CD4-positive, alpha-beta T cell treated with Interleukin-17A for 1 hour (primary cell): Measurements from ENCODE around the gene ZACN.

Source experiments
- DNase-seq: peaks from one replicate; pipeline ENCODE4 v3.0.0-alpha.2; 2020

The ZACN gene

DNA sequence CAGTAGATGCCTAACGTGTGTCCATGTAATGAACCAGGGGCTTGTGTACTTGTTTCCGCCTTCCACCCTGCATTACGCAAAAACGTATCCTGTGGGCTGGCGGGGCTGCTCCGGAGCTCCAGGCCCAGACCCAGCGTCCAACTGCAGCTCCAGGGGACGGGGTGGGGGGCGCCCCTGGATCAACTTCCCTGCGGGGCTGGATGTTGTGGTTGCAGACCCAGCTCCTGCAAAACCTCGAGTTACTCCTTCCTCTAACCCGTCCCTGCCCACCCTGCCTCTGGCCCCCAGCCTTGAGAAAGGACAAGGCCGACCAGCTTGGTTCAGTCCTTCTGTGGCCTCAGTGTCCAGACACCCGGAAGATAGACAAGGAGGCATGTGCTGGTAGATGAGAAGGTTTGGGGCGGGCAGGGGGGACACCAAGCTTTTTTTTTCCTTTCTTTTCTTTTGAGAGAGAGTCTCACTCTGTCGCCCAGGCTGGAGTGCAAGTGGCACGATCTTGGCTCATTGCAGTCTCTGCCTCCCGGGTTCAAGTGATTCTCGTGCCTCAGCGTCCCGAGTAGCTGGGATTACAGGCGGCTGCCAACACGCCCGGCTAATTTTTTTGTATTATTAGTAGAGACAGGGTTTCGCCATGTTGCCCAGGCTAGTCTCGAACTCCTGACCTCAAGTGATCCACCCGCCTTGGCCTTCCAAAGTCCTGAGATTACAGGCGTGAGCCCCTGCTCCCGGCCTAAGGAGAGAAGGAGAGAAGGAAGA lies 25.3 kb downstream of the ZACN start:
- DNase-seq: no peak

GRCh38 chr17:76104896-76105231 lies 25.9 kb downstream of the ZACN start:
- no peak for DNase-seq

- no peak for DNase-seq
These were observed 27.7 kb downstream of the ZACN start for GRCh38 chr17:76106703-76107102.

DNA sequence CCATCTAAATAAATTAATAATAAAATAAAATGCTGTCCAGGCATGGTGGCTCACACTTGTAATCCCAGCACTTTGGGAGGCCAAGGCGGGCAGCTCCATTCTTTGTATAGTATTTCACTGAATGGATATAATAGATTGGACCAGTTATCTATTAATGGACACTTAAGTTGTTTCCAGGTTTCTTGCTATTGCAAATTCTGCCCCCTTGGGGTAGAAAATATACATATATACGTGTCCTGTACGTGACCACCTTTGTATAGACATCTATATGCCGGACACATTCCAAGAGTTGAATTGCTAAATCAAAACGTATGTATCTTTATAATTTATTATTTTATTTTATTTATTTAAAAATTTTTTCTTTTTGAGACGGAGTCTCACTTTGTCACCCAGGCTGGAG lies 28.5 kb downstream of the ZACN start:
- peak; percentile 47 for DNase-seq

GRCh38 chr17:76111956-76112355 lies 33.0 kb downstream of the ZACN start:
- no peak for DNase-seq

GRCh38 chr17:76115138-76115754 lies 36.3 kb downstream of the ZACN start:
- no peak for DNase-seq

- DNase-seq: no peak
These were observed 40.7 kb downstream of the ZACN start for GRCh38 chr17:76119409-76120371.

- DNase-seq: no peak
These were observed 41.7 kb downstream of the ZACN start for GRCh38 chr17:76120658-76121008.

GRCh38 chr17:76121932-76122430 lies 43.0 kb downstream of the ZACN start:
- DNase-seq: no peak

- DNase-seq: no peak
These were observed 43.6 kb downstream of the ZACN start for GRCh38 chr17:76122431-76123190.

DNA sequence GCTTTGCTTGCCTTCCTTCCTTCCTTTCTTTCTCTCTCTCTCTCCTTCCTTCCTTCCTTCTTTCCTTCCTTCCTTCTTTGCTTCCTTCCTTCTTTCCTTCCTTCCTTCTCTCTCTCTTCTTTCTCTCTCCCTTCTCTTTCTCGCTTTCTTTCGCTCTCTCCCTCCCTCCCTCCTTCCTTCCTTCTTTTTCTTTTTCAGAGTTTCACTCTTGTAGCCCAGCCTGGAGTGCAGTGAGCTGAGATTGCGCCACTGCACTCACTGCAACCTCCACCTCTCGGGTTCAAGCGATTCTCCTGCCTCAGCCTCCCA lies 44.2 kb downstream of the ZACN start:
- no peak for DNase-seq

DNA sequence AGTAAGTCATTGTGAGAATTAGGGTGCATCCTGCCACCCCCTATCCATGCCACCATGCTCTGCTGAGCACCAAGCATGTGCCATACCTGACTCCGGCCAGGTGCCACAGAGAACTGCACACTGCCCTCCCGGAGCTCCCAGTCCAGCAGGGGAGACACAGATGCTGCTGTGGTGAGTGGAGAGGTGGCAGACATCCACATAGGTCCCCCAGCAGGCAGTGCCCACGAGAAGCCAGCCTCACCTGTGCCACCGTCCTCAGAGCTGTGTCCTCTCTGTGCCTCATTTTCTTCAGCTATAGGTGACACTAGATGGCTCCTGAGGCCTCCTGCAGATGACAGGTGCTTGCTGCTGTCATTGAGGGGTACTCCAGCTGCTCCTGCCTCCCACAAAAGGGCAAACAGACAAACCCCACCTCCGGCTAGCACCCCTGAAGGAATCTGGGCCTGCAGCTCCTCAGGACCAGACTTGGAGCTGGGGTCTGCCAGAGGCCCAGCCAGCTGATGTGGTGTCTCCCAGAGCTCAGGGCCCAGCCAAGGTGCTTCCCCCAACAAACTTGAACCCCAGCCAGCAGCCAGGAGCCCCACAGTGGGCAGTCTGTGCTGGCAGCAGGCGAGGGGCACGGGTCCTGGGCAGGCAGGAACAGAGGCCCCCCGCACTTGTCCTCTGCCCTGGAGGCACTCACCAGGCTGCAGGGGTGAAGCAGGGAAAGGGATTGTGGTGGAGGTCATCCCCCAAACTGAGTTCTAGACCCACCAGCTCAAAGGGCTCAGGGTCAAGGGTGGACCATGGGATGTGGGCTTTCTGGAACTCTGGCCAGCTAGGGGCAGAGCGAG lies 45.0 kb downstream of the ZACN start:
- DNase-seq: no peak

DNA sequence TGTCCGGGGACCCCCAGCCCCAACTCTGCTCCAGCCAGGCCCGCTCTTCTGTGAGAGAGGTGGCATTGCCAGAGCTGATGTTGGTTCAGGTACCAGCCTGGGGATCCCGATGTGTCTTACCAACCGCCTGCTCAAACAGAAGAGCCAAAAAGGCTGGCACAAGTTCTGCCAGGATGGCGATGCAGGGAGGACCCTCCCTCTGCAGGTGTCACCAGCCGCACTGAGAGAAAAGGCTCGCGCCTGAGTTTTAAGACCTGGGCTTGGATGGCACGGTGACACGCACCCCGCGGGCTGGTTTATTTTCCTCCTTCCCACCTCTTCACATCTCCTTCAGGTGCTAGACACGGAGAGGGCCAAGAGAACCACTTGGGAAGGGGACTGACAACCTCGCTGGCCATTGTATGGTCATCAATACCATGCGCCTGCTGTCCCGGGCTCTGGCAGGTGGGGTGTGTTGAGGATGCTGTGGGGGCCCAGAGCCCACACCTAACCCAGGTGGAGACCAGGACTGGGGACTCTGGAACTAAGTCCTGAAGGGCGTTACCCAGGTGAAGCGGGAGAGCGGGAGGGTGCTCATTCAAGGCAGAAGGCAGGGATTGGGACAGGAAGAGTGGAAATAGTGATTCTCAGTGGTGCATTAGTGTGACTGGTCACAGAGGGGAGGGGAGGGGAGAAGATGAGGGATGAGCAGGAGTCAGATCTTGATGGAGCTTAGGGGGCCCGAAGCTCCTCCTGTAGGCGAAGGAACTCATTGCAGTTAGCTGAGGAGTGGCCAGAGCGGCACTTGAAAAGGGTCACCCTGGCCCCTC lies 45.8 kb downstream of the ZACN start:
- no peak for DNase-seq

DNA sequence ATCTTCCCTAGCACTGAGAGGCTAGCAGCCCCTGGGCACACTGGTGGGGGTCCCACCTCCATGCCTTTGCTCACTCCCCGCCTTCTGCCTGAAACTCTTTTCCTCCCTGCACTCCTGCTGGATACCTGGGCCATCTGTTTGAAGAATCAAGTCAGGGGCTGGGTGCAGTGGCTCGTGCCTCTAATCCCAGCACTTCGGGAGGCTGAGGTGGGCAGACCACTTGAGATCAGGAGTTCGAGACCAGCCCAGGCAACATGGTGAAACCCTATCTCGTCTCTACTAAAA lies 46.4 kb downstream of the ZACN start:
- no peak for DNase-seq

- DNase-seq: no peak
These were observed 46.9 kb downstream of the ZACN start for GRCh38 chr17:76125922-76126321.

GRCh38 chr17:76130473-76130872 lies 51.5 kb downstream of the ZACN start:
- DNase-seq: no peak

DNA sequence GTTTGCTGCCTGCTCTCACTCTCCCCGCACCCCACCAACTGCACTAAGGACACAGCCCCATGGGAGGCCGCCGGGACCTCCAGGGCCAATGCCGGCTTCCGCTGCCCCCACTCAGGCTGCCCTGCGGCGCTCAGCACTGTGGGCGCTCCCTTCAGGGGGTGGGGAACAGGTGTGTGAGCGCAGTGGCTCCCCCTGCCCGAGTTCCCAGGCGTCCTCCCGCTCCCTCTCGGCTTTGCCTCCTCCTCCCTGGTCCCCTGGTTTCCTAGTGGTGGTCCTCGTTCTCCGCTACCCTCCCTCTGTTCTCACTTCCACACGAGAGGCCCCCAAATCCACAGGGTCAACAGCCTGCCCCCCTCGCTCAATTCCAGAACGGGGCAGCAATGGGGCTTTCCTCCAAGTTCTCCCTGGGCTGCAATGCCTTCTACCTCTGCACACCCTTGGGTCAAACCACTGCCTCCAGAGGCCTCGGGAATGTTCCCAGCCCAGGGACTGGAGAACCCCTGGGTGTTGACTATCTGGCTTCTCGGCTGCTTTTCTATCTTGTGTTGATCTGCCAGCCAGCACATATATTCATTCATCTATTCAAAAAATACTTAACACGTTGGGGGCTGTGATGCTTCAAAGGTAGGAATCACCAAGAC lies 52.2 kb downstream of the ZACN start:
- no peak for DNase-seq

GRCh38 chr17:76131692-76132573 lies 53.0 kb downstream of the ZACN start:
- DNase-seq: no peak
